SK-N-SH treated with all-trans-retinoic acid at 6 μM for 48 hours (cell line): ENCODE measurements around the gene F11R.
"Not testable (repeated sequence)": the region's sequence is repeated elsewhere in the genome, so short reads cannot be mapped to it uniquely, and the experiment has no call there.

Experiments
- ATAC-seq: fragments of 200-7000 bp; cut with Tn5 transposase; 3 replicates; pipeline ENCODE4 v1.9.1; 2020; ENCODE audit warnings: mild to moderate bottlenecking, moderate library complexity
- ARNTL ChIP-seq: fragments of 450-650 bp; formaldehyde crosslinking; IDR thresholded peaks from 2 replicates; pipeline ENCODE4 v1.5.0; 2020; ENCODE audit warnings: low read depth, mild to moderate bottlenecking, moderate library complexity, borderline replicate concordance
- BACH2 ChIP-seq: fragments of 250-450 bp; sonication (Bioruptor Pico); IDR thresholded peaks from 2 replicates; pipeline ENCODE4 v1.9.0; 2021; ENCODE audit warnings: mild to moderate bottlenecking, borderline replicate concordance
- CREB5 ChIP-seq: fragments of 250-450 bp; sonication (Bioruptor Pico); IDR thresholded peaks from 2 replicates; pipeline ENCODE4 v1.5.1; 2020; ENCODE audit warnings: low read depth, mild to moderate bottlenecking, moderate library complexity
- CSRNP3 ChIP-seq: fragments of 250-450 bp; sonication (Bioruptor Pico); IDR thresholded peaks from 2 replicates; pipeline ENCODE4 v1.5.1; 2021; ENCODE audit warnings: mild to moderate bottlenecking, moderate library complexity
- ISL1 ChIP-seq: fragments of 250-450 bp; sonication (Bioruptor Pico); IDR thresholded peaks from 2 replicates; pipeline ENCODE4 v2.1.2; 2022; ENCODE audit warnings: mild to moderate bottlenecking, moderate library complexity
- OSR1 ChIP-seq: fragments of 250-450 bp; sonication (Bioruptor Pico); IDR thresholded peaks from 2 replicates; pipeline ENCODE4 v1.8.0; 2022; ENCODE audit warnings: moderate library complexity, mild to moderate bottlenecking, inconsistent platforms
- PPARA ChIP-seq: fragments of 250-450 bp; sonication (Bioruptor Pico); IDR thresholded peaks from 2 replicates; pipeline ENCODE4 v1.5.0; 2020; ENCODE audit warnings: mild to moderate bottlenecking, borderline replicate concordance
- TCF4 ChIP-seq: fragments of 250-450 bp; sonication (Bioruptor Pico); IDR thresholded peaks from 2 replicates; pipeline ENCODE4 v1.8.0; 2021; ENCODE audit warnings: mild to moderate bottlenecking, moderate library complexity, borderline replicate concordance
- TOX ChIP-seq: fragments of 250-450 bp; sonication (Bioruptor Pico); IDR thresholded peaks from 2 replicates; pipeline ENCODE4 v1.8.0; 2021; ENCODE audit warnings: mild to moderate bottlenecking, moderate library complexity, borderline replicate concordance
- TSHZ2 ChIP-seq: fragments of 250-450 bp; sonication (Bioruptor Pico); IDR thresholded peaks from 2 replicates; pipeline ENCODE4 v1.5.0; 2020; ENCODE audit warnings: mild to moderate bottlenecking, moderate library complexity
- ZC3H10 ChIP-seq: fragments of 250-450 bp; sonication (Bioruptor Pico); IDR thresholded peaks from 2 replicates; pipeline ENCODE4 v1.5.1; 2021; ENCODE audit warnings: mild to moderate bottlenecking, moderate library complexity
- ZFP3 ChIP-seq: fragments of 250-450 bp; sonication (Bioruptor Pico); IDR thresholded peaks from 2 replicates; pipeline ENCODE4 v1.5.0; 2020; ENCODE audit warnings: mild to moderate bottlenecking, moderate library complexity
- ZNF8 ChIP-seq: fragments of 450-650 bp; formaldehyde crosslinking; IDR thresholded peaks from 2 replicates; pipeline ENCODE4 v1.5.0; 2020; ENCODE audit warnings: mild to moderate bottlenecking, moderate library complexity
- TF ChIP-seq, protein P1 (sequence below): fragments of 250-450 bp; sonication (Bioruptor Pico); IDR thresholded peaks from 2 replicates; pipeline ENCODE4 v1.8.0; 2021; ENCODE audit warnings: low read depth, mild to moderate bottlenecking, moderate library complexity, borderline replicate concordance

The F11R gene

GRCh38 chr1:160950657-160951056 is 70.3 kb downstream of the F11R start:
- no peak for ATAC-seq
- TF ChIP-seq CREB5 (CRISPR knock-in tag): no peak
- no peak for TF ChIP-seq ZC3H10 (CRISPR knock-in tag)
- TF ChIP-seq TOX (CRISPR knock-in tag): no peak
- TF ChIP-seq TCF4 (CRISPR knock-in tag): no peak
- no peak for TF ChIP-seq OSR1 (CRISPR knock-in tag)
- TF ChIP-seq CSRNP3: no peak
- TF ChIP-seq ZNF8 (CRISPR knock-in tag): no peak
- TF ChIP-seq ARNTL (CRISPR knock-in tag): no peak
- no peak for TF ChIP-seq ISL1 (CRISPR knock-in tag)

DNA sequence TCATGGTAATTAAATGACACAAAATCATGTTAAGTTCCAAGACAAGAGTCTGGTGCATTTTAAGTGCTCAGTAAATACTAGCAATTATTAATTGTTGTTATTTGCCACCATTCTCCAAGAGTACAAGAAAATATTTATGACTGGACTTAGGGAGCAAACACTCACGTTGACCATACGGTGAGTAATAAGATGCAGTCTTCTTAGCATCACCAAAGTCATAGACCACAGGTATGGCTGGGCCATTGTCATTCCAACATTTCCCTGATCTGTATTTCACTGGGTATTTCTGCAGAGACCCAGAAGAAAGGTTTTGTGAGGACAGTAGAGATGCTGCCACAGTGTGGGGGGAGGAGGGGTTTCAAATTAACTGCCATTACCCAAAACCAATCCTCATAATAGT is 71.1 kb downstream of the F11R start:
- TF ChIP-seq TCF4 (CRISPR knock-in tag): no peak
- no peak for TF ChIP-seq CSRNP3
- no peak for TF ChIP-seq ZNF8 (CRISPR knock-in tag)
- TF ChIP-seq, protein P1, sequence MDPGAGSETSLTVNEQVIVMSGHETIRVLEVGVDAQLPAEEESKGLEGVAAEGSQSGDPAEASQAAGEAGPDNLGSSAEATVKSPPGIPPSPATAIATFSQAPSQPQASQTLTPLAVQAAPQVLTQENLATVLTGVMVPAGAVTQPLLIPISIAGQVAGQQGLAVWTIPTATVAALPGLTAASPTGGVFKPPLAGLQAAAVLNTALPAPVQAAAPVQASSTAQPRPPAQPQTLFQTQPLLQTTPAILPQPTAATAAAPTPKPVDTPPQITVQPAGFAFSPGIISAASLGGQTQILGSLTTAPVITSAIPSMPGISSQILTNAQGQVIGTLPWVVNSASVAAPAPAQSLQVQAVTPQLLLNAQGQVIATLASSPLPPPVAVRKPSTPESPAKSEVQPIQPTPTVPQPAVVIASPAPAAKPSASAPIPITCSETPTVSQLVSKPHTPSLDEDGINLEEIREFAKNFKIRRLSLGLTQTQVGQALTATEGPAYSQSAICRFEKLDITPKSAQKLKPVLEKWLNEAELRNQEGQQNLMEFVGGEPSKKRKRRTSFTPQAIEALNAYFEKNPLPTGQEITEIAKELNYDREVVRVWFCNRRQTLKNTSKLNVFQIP: no peak
- TF ChIP-seq TSHZ2 (CRISPR knock-in tag): no peak
- TF ChIP-seq PPARA: no peak
- no peak for TF ChIP-seq ARNTL (CRISPR knock-in tag)
- TF ChIP-seq ZC3H10 (CRISPR knock-in tag): no peak
- TF ChIP-seq ZFP3 (CRISPR knock-in tag): no peak
- no peak for TF ChIP-seq BACH2 (CRISPR knock-in tag)
- no peak for TF ChIP-seq TOX (CRISPR knock-in tag)
- ATAC-seq: no peak

DNA sequence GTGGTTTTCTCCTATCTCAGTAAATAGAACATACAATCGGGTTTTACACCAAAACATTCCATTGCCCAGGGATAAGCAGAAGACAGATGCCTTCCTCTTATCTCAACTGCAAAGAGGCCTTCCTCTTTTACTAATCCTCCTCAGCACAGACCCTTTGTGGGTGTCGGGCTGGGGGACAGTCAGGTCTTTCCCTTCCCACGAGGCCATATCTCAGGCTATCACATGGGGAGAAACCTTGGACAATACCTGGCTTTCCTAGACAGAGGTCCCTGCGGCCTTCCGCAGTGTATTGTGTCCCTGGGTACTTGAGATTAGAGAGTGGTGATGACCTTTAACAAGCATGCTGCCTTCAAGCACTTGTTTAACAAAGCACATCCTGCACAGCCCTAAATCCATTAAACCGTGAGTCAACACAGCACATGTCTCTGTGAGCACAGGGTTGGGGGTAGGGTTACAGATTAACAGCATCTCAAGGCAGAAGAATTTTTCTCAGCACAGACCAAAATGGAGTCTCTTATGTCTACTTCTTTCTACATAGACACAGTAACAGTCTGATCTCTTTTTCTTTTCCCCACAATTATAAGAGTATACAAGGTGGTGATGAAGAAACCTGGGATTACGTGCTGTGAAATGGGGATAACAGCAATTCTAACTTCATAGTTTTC is 71.6 kb downstream of the F11R start:
- not testable (repeated sequence) for ATAC-seq

GRCh38 chr1:160947174-160947759 is 73.7 kb downstream of the F11R start:
- not testable (repeated sequence) for ATAC-seq

DNA sequence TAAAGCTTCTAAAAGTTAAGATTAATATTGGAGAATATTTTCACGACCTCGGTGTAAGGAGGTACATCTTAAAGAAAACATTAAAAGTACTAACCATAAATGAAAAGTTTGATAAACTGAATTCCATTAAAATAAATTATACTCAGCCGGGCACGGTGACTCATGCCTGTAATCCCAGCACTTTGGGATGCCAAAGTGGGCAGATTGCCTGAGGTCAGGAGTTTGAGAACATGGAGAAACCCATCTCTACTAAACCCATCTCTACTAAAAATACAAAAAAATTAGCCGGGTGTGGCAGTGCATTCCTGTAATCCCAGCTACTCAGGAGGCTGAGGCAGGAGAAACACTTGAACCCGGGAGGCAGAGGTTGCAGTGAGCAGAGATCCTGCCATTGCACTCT is 75.1 kb downstream of the F11R start:
- ATAC-seq: peak; percentile 41; the same call in 2 of the 3 replicates
